ENCODE data around the gene SULT1E1.
A peak's percentile ranks its signal among the peaks of the same experiment; 100 is the strongest.

SULT1E1 gene
- 0 to 0.15 (median 0) reads per million in 4 donors for total RNA-seq

- DNase-seq = no peak
Measured at GRCh38 chr4:69860052-69860451, at the start of gene SULT1E1. Gene SULT1E1 (minus strand): TSS chr4:69860145. CDS start chr4:69857644, 2,501 bp downstream.

GRCh38 chr4:69909195-69909594 is 49.2 kb upstream of the SULT1E1 start:
- no peak for DNase-seq

GRCh38 chr4:69907151-69907550 is 47.2 kb upstream of the SULT1E1 start:
- no peak for DNase-seq

GRCh38 chr4:69896530-69897116 is 36.7 kb upstream of the SULT1E1 start:
- DNase-seq = no peak

- DNase-seq = no peak
Measured at GRCh38 chr4:69894721-69895120, 34.8 kb upstream of the SULT1E1 start.

- DNase-seq = no peak
Measured at GRCh38 chr4:69894186-69894585, 34.2 kb upstream of the SULT1E1 start.

- DNase-seq = no peak
Measured at GRCh38 chr4:69888336-69888735, 28.4 kb upstream of the SULT1E1 start.

- DNase-seq = no peak
Measured at GRCh38 chr4:69882150-69882549, 22.2 kb upstream of the SULT1E1 start.

GRCh38 chr4:69881173-69881773 is 21.3 kb upstream of the SULT1E1 start:
- peak in 2 of 5 donors; percentile 3 to 11 for DNase-seq

GRCh38 chr4:69878250-69878649 is 18.3 kb upstream of the SULT1E1 start:
- DNase-seq = no peak

GRCh38 chr4:69877453-69877852 is 17.5 kb upstream of the SULT1E1 start:
- DNase-seq = no peak

GRCh38 chr4:69876071-69876470 is 16.1 kb upstream of the SULT1E1 start:
- DNase-seq = no peak

GRCh38 chr4:69875576-69875975 is 15.6 kb upstream of the SULT1E1 start:
- DNase-seq = no peak

- DNase-seq = no peak
Measured at GRCh38 chr4:69874507-69874906, 14.6 kb upstream of the SULT1E1 start.

GRCh38 chr4:69861756-69862155 is 1.8 kb upstream of the SULT1E1 start:
- no peak for DNase-seq

- no peak for DNase-seq
Measured at GRCh38 chr4:69860521-69861298, 765 bp upstream of the SULT1E1 start.

GRCh38 chr4:69859140-69859685 is 732 bp downstream of the SULT1E1 start:
- no peak for DNase-seq

- no peak for DNase-seq
Measured at GRCh38 chr4:69858690-69859089, 1.3 kb downstream of the SULT1E1 start.

GRCh38 chr4:69855822-69856221 is 4.1 kb downstream of the SULT1E1 start:
- DNase-seq = no peak

GRCh38 chr4:69849969-69850368 is 10.0 kb downstream of the SULT1E1 start:
- peak in 1 of 5 donors; percentile 2 for DNase-seq

- no peak for DNase-seq
Measured at GRCh38 chr4:69849297-69849696, 10.6 kb downstream of the SULT1E1 start.

- no peak for DNase-seq
Measured at GRCh38 chr4:69848028-69848427, 11.9 kb downstream of the SULT1E1 start.

GRCh38 chr4:69843932-69844331 is 16.0 kb downstream of the SULT1E1 start:
- DNase-seq = no peak

GRCh38 chr4:69843301-69843700 is 16.6 kb downstream of the SULT1E1 start:
- DNase-seq = no peak

Data from T-helper 1 cell (primary cell).